PC-9 (cell line): ENCODE results near the gene TMCC1.
A peak's percentile ranks its signal among the peaks of the same experiment; 100 is the strongest.

Experiments
- CTCF ChIP-seq: fragments of 200-600 bp; sonication (generic); conservative IDR thresholded peaks from 2 replicates; pipeline ENCODE4 v1.6.1; 2017; ENCODE audit warnings: mixed run types, antibody characterized with exemption, mild to moderate bottlenecking, moderate library complexity
- EZH2 ChIP-seq: fragments of 200-600 bp; sonication (generic); IDR thresholded peaks from 2 replicates; pipeline ENCODE4 v1.8.0; 2017; ENCODE audit warnings: antibody characterized with exemption, low read depth

DNA sequence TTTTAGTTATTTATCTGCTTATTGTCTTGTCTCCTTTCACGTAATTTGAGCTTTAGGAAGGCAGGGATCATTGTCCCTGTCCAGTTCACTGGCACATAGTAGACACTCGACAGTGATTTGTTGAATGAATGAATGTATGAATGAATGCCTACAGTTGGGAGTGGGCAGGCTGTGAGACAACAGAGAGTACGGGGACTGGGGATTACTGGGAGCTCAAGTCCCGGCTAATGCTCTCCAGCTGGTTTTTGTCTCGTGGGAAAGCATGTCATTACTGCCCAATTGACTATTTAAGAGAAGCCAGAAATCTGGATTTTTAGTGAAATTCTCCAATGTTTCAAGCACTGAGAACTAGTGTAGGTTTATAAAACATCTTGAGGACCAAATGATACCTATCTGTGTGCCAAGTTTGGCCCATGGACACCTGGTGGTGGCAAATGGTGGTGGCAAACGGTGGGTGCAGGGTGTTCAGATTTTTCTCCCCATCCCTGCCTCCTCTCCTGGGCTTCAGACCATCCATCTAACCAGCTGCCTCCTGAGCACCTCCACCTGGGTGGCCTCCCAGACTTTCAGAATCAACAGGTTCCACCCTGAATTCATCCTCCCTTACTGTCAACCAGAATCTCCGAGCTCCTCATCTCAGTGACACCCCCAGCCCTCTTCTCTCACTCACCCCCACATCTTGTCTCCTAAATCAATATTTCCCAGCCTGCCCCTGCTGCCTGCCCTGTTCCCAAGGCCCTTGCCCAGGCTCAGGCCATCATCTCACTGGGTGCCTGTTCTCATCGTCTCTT, 44.8 kb upstream of the TMCC1 start:
- TF ChIP-seq CTCF = peak; percentile 40; the same call in 1 of the 2 replicates
- no peak for TF ChIP-seq EZH2
